ENCODE data around the gene NEFH.
A peak's percentile ranks its signal among the peaks of the same experiment; 100 is the strongest.

The NEFH gene

DNA sequence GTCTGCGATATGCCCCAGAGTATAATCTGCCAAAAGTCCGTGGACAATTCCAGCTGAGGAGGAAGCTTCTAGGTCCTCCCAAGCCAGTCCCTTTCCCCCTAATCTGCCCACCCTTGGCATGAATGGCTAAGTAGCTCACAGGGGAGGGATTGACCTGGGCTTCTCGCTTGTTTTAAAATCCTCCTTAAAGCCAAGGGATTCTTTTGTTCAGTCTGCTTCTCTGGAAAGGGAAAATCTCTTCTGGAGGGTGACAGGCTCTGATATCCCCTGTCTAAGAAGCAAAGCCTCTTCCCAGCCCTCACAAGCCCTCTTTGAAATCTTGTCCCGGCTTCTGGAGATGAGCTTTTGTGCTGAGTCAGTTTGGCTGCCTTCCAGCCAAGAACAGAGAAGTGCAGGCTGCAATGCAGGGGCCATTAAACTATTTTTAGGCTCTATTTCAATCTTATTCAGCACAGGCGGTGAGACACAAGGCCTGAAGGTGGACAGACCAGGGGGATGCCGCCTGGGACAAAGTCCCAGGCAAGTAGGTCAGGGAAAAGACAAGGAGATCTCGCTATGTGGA, 23.9 kb downstream of the NEFH start:
- DNase-seq, result peak; percentile 9

DNA sequence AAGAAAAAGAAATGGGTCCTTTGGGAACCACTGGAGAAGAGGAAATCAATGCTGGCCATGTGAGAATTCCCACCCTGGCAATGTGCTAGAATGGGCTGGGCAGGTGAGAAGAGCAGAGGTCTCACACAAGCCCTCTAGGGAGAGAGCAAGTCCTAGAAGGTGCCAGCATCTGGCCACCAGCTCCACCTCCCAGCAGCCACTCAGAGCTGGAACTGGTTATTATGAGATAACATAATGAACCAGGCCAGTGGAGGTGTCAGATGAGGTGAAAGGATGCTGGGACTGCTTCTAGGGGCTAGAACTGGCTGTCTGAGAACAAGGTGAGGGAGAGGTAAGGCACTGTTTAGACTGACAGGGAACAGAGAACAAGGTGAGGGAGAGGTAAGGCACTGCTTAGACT, 29.3 kb downstream of the NEFH start:
- DNase-seq, result no peak

DNA sequence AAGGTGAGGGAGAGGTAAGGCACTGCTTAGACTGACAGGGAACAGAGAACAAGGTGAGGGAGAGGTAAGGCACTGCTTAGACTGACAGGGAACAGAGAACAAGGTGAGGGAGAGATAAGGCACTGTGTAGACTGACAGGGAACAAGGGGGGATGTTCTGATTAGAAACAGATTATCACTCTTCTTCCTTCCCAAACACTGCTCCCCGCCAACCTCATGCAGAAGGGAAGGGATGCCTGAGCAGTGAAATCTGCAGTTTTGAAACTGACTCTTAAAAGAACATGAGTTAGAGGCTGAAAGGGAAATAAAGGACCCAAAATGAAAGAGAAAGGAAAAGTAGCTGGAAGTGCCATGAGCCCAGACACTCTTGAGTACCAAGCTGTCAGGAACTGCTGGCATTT, 29.8 kb downstream of the NEFH start:
- DNase-seq, result no peak

DNA sequence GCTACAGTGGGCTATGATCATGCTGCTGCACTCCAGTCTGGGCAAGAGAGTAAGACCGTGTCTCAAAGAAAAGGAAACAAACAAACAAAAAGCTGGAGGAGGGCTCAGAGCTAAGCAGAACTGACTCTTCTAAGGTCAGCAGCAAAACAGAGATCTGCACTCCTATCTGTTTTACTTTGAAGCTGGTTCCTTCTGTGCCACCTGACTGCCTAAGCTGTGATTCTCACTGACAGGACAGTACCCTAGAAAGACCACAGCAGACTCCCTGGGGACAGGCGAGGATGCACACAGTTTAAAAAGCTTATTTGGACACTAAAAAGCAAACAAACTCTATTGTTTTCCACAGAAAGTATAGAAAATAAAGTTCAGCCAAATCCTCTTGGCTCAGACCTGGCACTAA, 30.5 kb downstream of the NEFH start:
- no peak for DNase-seq

DNA sequence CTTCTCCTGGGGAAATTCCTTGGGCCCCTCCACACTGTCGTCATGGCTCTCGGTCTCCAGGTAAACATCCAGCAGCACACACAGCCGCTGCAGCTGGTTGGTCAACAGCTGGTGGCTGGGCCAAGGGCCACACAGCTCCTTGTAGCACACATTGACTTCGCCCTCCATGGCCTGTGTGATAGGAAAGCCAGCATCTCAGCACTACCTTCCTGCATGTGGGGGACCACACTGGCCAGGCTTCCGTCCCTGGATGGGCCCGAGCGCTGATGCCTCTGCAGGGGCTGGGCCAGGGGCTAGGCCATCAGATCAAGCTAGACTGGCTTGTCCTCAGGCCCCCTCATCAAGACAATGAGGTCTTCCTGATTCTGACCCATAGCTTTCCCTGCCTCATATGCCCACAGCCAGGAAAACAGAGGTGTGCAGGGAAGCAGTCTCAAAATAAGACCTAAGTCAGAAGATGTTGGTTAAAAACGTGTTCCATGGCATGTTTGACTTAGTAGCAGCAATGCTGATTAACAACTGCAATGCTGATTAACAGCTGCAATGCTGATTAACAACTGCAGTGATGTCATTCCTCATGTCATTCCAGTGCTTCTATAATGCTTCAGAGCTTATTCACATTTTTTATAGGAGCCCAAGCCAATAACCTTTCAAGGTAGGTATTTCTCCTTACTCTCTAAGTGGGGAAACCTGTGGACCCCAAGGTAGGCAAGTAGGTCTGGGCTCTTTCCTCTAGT, 31.3 kb downstream of the NEFH start:
- DNase-seq, result no peak

DNA sequence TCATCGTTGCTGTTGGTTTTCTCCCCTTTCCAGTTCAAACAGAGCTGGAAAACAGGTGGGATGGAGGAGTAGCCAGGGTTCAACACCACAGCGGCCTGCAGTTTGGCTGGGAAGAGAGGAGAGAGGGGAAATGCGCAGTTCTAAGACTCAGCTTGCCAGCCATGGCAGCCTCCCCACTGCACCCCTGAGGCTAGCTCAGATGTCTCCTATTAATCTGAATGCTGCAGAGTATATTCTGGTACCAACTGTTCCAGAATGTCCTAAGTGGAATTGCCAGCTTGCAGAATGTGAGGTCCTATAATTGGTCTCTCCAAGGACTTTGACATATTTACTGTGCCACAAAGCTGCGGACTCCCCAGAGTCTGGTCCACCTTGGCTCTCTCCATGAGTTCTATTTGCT, 32.0 kb downstream of the NEFH start:
- DNase-seq, result no peak

DNA sequence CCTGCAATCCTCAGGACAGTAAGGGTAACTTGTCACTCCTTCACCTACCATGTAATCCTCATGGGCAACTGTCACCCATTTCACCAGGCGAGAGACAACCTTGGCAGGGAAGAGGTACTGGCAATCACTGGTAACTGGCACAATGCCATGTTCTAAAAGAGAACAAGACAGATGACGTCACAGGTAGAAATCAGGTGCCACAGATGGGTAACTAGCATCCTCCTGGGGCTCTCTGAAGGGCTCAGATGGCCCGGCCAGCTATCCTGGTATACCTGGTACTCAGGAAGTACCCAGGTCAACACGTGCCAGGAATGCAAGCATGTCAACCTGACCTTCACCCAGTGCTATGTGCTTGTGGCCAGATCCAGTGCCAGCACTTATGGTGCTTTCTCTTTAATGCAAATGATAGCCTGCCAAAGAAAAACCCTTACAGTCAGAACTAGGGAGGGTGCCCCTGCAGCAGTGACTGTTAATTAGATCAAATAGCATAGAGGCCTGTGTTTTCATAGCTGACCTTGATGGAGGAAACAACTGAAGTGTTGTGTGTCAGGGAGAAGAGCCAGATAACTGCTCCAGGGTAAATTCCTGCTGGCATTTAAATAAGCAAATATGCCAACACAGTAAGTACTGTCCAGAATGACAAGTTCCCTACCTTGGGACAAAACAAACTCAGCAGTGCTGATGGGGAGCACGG, 37.3 kb downstream of the NEFH start:
- no peak for DNase-seq

DNA sequence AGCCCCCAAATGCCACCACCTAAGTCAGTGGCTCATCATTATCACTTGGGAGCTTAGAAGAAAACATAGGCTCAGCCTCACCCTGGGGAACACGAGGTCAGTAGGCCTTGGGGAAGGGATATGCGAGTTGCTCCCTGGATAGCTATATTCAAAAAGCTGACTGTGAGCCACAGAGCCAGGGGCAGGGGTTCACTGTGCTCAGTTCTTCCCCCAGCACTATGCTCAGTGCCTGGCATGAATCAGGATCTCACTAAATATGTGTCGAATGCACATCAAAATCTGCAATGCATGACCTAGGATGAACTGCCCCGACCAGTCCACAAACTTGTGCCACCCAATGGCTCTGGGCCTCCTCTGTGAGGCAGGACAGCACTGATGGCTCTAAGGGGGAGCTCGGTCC, 38.4 kb downstream of the NEFH start:
- DNase-seq, result no peak

DNA sequence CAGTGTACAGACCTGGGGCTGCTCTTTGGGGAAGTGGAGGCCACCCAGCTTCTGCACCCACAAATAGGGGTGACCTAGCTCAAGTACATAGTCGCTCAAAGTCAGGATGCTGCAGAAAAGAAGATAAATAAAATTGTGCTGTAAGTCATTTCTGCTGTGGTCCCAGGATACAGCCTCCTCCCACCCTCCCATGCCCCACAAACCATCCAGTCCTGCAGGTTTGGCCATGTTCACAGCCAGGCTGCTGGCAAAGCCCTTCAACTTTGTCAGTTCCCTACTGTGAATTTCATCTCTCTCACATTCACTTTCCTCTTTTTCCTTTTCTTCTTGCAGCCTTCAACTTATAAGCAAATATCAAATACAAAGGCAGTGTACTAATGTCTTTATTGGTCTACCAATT, 40.0 kb downstream of the NEFH start:
- no peak for DNase-seq

DNA sequence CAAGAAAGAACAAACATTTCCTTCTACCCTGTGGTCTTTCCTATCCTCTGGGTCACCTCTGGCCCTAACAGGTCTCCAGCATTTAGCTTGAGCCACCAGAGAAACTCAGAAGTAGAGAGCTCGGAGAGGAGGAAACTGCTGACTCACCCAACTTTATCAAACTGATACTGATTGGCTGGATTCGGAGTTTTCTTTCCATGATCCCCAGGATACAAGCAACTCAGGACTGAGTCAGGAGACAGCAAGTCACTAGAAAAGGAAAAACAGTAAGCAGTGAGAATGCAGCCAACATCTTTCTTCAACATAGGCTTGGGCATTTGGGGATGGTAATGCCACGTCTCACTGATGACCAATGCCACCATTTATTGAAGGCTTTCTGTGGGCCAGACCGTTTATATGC, 40.8 kb downstream of the NEFH start:
- DNase-seq, result peak; percentile 52

DNA sequence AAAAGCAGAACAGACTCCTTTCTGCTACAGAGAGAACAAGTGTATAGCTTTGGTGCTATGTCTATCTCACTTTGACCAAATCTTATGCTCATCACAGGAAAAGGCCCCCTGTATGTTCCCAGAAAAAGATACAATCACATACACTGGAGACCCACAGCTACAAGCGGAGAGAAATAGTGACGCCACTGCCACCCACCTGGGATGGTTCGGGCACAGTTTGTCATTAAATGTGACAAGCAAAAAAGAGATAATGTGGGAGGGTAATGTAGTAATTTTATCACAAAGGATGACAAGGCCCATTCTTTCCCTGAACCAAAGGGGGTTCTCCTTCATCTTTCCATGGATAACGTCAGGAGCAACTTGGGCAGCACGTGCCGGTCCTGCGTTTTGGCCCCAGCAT, 41.5 kb downstream of the NEFH start:
- no peak for DNase-seq

DNA sequence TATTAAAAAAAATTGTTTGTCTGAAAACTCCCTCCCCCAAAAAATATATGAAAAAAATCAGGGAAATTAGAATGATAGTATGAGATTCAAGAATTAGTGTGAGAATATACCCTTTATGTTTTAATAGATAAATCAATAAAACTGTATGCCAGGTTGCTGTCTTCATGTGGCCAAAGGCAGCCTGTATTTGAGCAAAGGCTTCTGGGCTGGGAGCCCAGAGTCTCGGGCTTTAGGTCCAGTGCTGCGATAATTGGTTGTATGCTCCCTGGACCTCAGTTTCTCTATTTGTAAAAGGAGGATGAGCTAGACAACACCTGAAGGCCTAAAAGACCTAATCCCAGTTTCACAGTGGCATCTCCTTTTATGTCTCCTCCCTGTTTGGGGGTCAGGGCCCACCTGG, 43.7 kb downstream of the NEFH start:
- no peak for DNase-seq

DNA sequence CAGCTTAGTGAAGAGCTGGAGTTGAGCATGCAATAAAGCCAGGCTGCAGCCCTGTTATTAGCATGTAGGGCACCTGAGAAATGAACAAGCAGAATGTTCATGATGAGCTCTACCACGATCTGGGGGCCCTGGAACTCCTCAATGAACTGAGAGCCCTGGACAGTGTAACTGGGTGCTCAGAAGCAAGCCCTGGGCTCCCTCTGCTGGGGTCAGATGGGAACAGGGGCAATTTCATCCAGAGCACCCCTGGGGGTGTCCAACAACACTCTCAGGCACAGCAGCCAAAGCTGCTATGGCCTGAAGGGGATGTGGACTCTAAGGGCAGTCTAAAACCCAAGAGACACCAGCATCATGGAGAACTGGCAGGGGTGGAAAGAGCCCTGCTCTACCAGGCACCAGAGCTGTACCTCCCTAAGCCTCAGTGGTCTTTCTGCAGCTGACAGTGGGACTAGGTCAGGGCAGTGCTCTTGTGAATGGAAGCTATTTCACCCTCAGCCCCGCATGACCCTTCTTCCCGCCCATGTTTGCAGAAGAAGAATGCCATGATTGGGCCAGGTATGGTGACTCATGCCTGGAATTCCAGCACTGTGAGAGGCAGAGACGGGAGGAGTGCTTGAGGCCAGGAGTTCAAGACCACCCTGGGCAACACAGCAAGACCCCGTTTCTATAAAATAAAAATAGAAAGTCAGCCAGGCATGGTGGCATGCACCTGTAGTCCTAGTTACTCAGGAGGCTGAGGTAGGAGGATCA, 44.6 kb downstream of the NEFH start:
- peak; percentile 2 for DNase-seq

DNA sequence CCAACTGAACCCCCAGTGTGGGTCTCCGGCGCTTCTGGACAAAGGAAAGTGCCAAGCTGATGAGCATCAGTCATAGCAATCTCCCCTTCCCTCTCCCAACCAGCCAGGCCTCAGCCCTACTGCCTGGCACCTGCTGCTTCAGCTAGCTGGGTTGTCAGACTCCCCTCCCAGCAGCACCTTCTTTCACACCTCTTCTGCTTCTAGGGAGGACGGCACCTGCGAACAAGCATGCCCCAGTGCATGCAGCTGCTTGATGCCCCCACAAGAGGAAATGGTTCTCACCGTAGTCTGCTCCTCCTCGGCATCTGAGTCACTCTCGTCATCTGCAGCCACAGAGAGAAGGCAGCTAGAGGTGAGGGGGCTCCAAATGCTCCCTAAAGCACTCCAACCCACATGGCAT, 48.1 kb downstream of the NEFH start:
- DNase-seq, result no peak

DNA sequence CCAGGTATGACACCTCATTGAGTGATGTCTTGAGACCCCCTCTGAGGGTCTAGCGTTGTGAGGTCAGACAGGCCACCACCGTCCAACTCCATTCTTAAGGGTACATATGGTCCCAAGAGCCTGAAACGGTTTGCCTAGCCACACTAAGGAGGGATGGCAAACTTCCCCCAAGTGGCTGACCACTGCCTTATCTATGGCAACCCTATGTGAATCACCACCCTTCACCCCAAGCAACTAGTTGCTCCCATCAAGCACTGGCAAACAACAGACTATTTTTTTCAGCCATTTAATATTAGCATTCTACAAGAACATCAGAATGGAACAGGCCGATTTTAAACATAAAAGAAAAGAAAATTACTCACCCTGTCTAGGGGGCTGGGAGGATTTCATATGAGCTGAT, 50.7 kb downstream of the NEFH start:
- DNase-seq, result no peak

DNA sequence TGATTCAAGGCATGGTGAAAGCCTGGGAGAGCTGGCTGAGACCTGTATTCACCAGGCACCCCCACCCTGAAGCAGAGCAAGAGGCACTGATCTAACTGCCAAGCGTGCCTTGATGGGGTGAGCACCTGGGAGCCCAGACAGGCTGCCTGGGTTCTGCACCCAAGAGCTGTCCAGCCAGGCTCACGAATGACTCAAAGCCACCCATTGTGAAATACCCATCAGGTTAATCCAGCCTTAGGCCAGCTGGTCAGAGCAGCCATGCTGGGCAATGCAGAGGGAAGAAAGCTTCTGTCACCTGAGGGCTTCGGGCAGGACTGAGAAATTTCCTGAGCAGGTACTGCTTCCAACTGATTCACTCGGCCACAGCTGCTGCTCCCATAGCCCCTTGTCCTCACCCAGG, 51.4 kb downstream of the NEFH start:
- no peak for DNase-seq

DNA sequence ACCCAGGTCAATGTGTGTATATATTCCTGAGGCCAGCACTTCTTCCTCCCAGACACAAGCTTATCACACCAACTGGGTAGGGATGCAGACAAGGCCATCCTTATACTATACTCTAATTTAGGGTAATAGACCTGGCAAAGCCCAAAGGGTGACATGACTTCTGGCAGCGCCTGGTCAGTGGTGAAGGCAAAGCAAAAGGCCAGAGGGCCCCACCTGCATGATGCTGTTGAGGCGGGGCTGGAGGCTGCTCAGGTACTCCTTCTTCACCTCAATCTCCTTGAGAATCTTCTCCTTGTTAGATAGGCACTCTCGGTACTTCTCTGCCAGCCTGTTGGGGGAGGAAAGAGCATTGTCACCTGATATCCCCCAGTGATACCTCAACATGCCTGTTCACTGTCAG, 56.4 kb downstream of the NEFH start:
- no peak for DNase-seq

DNA sequence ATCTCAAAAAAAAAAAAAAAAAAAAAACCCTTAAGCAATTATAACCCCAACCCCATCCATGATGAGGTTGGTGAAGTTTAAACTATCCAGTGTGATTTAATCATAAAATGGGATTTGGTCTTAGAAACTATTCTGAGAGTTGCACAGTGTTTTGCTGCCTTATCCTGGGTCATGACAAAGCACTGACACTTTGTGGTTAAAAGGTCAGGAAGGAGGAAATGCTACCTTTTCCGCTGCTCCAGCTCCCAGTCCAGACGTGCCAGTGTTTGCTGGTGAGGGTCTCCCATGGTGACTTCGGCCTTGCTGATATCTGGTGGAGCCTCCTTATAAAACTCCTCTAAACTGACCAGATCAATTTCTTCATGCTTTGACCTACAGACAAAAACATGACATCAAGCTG, 59.1 kb downstream of the NEFH start:
- DNase-seq, result no peak
